Hematopoietic multipotent progenitor cell treated with erythropoietin and hydrocortisone succinate and interleukin-3 and kit ligand, for 8 days (in vitro differentiated cells): ENCODE results near the gene RAVER1.
"Not testable (repeated sequence)": the region's sequence is repeated elsewhere in the genome, so short reads cannot be mapped to it uniquely, and the experiment has no call there.

ENCODE experiments used
- DNase-seq: peaks from one replicate; pipeline ENCODE4 v3.0.0-alpha.2; 2015

Gene RAVER1

DNA sequence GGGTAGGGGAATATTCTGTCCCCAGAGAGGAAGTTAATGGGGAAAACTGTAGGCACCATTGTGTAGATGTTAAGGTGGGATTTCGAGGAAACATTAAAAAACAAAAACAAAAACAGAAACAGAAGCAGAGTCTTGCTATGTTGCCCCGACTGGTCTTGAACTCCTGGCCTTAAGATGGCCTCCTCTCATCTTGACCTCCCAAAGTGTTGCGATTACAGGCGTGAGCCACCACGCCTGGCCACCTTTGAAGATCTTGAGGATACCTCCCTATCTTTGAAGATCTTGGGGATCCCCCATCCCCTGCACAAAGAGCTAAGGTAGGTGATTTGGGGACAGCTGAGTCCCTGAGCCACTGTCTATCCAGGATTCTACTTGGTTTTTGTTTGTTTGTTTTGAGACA is 6.6 kb upstream of the RAVER1 start:
- no peak for DNase-seq

DNA sequence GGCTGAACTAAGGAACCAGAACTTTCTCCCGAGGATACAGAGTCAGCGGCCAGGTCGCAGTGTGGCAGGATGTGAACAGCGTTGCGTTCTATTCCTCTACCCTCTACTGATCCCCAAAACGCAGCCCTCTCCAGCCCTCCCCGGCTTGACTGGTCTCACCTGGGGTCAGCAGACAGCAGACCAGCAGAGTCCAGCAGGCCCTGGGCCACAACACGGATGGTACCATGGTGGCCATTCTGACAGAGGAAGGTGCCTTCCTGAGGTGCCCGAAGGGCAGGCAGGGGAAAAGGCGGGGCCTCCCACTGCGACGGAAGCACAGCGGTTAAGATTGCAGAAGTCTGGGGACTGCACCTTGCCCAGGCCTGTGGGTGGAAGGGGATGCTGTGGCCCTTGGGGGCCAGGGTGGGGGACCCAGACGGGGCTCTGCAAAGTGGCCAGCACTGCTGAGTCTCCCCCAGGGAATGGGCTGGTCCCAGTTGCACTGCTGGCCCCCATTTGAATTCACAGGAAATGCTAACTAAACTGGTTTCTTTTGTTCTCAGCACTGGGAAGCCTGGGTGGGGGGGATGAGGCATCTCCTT is 6.1 kb upstream of the RAVER1 start, which contains the start of gene ICAM3:
TSS of gene ICAM3 (minus strand) at position 245 of the 581 bp plus-strand sequence. CDS start at position 235, 10 bp downstream.
- peak; percentile 42 for DNase-seq

DNA sequence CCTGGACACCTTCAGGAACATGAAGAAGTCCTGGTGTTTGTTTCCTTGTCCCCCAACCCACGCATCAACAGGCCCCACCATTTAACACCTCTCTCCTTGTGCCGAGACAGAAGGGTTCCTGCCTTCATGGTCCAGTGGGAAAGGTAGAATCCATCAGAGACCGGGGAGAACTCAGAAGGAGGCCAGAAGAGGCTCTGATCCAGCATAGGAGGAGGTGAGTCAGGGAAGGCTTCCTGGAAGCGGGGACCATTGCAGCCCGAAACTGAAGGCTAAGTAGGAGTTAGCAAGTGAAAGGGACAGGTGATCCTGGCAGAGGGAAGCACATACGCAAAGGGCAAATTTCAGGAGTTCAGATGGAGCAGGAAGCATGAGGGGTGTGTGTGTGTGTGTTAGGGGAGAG is 5.6 kb upstream of the RAVER1 start:
- no peak for DNase-seq

GRCh38 chr19:10336725-10337124 is 3.4 kb upstream of the RAVER1 start:
- DNase-seq: not testable (repeated sequence)

- DNase-seq: no peak
Observed at GRCh38 chr19:10335352-10335985, 2.1 kb upstream of the RAVER1 start.

GRCh38 chr19:10334588-10335351 is 1.4 kb upstream of the RAVER1 start:
- DNase-seq: peak; percentile 49

DNA sequence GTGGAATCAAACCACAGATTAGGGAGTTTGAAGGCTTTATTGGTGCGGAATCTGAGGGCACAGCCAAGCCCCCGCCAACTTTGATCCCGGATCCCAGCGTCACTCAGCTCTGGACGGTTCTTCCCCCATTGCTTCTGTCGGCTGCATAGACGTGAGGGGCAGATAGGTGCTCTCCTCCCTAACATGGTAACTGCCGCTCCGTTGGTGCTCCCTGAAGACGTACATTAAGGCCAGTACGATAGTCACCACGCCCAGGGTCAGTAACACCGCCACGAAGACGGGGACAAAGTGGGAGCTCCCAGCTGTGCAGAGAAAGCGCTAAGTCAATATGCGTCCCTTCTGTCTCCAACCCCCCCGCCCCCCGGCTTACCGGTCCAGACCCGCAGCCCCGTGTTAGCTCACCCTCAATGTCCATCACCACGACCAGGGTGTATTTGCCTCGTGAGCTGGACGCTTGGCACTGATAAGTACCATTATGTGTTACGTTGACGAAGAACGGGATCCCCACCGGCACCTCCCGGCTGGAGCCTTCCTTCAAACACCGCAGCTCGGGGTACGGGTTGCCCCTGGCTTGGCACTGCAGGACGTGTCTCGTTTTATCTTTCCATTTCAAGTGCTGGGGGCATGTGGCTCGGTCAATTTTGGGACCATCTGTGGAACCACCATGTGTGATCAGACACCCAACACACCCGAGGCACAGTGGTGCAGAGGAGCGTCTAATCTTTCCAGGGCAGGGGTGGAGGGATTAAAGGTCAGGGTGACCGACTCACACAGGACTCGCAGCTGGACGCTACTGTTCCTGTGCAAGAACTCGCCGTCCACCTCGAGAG is 644 bp upstream of the RAVER1 start:
- DNase-seq: no peak

GRCh38 chr19:10332158-10332964 is 968 bp downstream of the RAVER1 start:
- no peak for DNase-seq

- DNase-seq: no peak
Observed at GRCh38 chr19:10329555-10329954, 3.8 kb downstream of the RAVER1 start.

DNA sequence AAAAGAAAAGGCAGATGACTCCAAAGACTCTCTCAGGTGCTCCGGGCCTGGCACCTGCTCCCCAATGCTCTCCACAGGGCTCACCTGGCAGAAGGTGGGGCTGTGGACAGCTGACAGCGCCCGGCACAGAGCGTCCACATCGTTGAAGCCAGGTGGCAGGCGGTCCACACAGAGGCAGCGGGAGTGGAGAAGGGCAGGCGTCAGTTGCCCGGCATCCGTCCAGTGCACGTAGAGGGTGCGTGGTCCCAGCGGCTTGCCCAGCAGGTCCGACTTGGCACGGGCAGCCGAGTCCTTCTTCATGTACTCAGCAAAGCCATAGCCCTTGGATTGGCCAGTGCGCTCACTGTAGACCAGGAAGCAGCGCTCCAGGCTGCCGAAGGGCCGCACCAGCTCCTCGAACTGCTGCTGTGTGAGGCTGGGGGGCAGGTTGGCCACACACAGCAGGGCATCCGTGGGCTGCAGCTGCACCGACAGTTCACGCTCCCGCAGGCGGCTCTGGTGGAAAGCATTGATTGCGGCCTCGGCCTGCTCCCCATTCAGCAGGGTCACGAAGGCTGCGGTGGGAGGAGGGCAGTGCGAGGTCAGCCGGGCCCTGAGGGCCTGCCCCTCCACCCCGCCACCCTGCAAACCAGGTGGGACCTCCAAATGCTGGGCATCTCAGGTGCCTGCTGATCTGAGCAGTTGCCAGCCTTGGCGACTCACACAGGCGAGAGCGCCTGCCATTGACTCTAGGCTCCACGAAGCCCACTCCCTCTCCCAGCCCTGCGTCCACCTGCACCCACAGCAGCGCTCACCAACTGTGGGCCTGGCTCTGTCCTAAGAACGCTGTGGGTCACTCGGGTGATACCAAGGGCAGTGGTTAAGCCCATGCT is 4.5 kb downstream of the RAVER1 start:
- DNase-seq: no peak

DNA sequence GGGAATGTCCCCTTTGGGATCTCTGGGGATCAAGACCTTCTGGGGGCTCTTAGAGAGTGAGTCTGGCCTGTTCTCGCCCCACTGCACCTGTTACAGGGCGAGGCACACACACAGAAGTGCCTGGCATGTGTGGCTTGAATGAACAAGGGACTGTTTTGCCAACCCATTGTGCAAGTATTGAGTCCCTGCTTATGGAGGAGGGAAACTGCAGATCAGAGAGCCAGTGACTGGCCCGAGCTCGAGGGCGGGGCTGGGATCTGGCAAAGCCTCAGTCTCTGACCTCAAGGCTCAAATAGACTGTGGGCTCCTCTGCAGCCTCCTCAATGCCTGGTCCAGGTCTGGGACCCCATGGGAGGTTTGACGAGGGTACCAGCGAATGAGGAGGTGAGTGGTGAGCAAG is 5.5 kb downstream of the RAVER1 start:
- DNase-seq: no peak

DNA sequence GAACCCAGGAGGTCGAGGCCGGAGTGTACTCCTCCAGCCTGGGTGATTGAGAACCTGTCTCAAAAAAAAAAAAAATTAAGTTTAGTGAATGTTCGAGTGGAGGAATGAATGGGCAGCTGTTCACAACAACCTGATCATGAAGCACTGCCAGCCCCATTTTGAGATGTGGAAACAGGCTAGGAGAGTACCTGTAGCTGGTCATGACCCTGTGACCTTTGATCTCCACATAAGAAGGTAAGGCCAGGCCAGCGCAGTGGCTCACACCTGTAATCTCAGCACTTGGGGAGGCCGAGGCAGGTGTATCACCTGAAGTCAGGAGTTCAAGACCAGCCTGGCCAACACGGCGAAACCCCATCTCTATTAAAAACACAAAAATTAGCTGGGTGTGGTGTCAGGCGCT is 7.6 kb downstream of the RAVER1 start:
- DNase-seq: no peak

DNA sequence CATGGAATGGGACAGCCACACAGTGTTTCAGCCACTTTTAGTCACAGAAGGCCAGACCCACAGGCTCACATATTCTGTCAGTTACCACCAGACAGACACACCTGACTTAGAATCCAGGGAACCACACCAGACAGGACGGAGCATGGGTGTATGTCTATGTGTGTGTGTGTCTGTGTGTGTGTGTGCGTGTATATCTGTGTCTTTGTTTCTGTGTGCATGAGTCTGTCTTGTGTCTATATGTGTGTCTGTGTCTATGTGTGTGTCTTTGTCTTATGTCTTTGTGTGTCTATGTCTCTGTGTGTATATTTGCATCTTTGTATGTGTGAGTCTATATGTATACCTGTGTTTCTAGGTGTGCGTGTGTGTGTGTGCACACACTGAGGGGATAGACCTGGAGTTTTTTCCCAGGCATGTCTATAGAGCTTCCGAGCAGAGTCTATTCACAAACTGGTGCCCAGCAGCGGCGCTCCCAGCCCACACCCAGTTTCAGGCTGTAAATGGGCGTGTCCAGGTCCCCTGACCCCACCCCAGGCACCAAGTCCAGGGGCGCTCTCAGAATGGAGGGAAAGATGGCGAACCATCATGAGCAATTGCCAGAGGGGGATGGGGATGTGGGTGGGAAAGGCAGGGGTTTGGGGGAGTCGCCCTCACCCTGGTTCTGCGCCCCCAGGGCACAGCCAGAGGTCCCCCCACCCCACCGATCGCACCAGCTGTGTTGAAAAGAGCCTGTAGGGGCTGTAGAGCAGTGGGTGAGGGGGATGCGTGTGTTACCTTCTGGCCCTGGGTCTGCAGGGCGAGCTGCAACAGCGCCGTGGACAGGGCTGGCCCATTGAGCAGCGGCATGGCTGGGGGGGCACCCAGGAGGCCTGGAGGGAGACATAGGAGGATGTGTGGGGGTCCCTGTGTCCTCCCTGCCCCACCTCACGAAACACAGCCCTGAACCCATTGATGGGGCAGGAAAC is 11.2 kb downstream of the RAVER1 start:
- DNase-seq: no peak

DNA sequence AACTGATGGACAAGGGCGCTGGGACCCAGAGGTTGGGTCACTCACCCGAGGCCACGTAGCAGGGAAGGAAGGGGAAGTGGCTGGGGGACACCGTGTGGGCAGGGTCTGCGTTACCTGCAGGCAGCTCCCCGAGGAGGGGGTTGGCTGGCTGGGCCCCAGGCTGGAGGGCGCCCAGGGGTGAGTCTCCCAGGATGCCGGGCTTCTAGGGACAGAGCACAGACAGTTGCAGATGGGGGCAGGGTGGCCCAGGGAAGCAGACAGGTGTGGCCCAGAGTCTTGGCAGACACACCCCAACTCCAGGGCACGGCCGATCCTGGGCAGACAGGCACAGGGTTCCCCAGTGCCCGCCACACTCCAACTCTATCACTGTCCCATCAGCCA is 11.9 kb downstream of the RAVER1 start:
- no peak for DNase-seq

DNA sequence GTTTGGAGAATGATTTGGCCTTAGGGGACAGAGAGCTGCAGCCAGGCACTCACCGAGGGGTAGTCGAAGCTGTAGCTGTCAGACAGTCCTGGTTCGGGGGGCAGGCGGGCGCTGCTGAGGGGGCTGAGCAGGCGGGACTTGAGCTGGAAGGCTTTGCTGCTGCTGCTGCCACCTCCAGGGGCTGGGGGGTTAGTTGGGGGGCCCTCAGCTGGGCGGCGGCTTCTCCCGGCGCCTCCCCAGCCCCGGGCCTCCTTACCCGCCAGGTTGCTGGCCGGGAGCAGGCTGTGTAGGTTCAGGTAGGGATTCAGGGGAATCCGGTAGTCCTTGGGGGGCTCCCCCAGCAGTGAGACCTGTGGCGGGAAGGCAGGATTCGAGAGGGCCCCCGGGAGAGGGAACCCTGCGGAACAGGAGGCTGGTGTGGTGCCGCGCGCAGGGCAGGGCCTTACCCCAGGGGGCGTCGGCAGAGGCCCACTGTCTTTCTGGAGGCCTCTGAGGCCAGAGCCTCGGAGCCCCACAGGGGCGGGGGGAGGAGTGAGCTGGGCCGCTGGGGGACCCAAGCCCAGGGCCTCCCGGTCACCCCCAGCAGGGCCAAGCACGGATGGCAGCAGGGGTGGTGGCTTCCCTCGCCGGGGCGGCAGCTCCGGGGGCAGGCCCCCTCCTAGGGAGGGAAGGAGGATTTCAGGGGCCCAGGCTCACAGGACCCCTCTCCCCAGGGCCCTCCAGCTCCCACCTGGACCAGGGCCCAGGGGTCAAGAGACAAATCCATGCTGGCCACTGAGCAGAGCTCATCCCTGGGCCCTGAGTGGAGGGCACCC is 12.5 kb downstream of the RAVER1 start:
- no peak for DNase-seq

GRCh38 chr19:10318807-10319682 is 14.3 kb downstream of the RAVER1 start:
- no peak for DNase-seq

- no peak for DNase-seq
Observed at GRCh38 chr19:10317857-10318462, 15.4 kb downstream of the RAVER1 start.
